Fibroblast of lung (primary cell): Measurements from ENCODE around the gene FOXP2. TPM values are rescaled to one million over a fixed set of nuclear protein-coding genes. Genes with fewer than 3 reads are reported as not detected.
A peak's percentile ranks its signal among the peaks of the same experiment; 100 is the strongest.
"Not testable (repeated sequence)": the region's sequence is repeated elsewhere in the genome, so short reads cannot be mapped to it uniquely, and the experiment has no call there.

Experiments used
- DNase-seq, 2 donors: peaks; one replicate each; pipeline versions ENCODE4 v3.0.0 to v3.0.0-alpha.2; 2010; ENCODE audit warnings: low read depth in 2 of 2
- H2AFZ ChIP-seq: 2 replicates; pipeline ENCODE4 v1.5.1; 2012; ENCODE audit warnings: low read length, control low read depth, inconsistent platforms
- H3K27ac ChIP-seq: 2 replicates; pipeline ENCODE4 v1.5.1; 2011; ENCODE audit warnings: low read length, control low read depth; ENCODE audit not compliant: insufficient read depth
- H3K27me3 ChIP-seq: 2 replicates; pipeline ENCODE4 v1.5.1; 2011; ENCODE audit warnings: mild to moderate bottlenecking, low read length; ENCODE audit not compliant: control insufficient read depth, insufficient read depth
- H3K36me3 ChIP-seq: 2 replicates; pipeline ENCODE4 v1.5.1; 2011; ENCODE audit warnings: low read length; ENCODE audit not compliant: control insufficient read depth, insufficient read depth
- H3K4me1 ChIP-seq: 2 replicates; pipeline ENCODE4 v1.5.1; 2011; ENCODE audit warnings: low read length; ENCODE audit not compliant: control insufficient read depth, insufficient read depth; ENCODE audit errors: extremely low read depth
- H3K4me2 ChIP-seq: 2 replicates; pipeline ENCODE4 v1.5.1; 2011; ENCODE audit warnings: low read length, control low read depth; ENCODE audit not compliant: insufficient read depth; ENCODE audit errors: extremely low read depth
- H3K4me3 ChIP-seq, 4 experiments: fragments of 200-600 bp in 1 of 4; sonication (generic) in 1 of 4; replicated peaks in 1 of 4; 2 replicates each; pipeline ENCODE4 v1.5.1; 2011 to 2016; ENCODE audit warnings: low read length in 4 of 4, low read depth in 3 of 4, mild to moderate bottlenecking in 3 of 4, control low read depth in 2 of 4, inconsistent platforms in 1 of 4, mixed read lengths in 1 of 4; ENCODE audit not compliant: insufficient read depth in 1 of 4; ENCODE audit errors: control extremely low read depth in 1 of 4
- H3K79me2 ChIP-seq: 2 replicates; pipeline ENCODE4 v1.5.1; 2012; ENCODE audit warnings: mild to moderate bottlenecking, low read length, inconsistent platforms; ENCODE audit not compliant: control insufficient read depth, insufficient read depth
- H3K9ac ChIP-seq: 2 replicates; pipeline ENCODE4 v1.5.1; 2011; ENCODE audit warnings: mild to moderate bottlenecking, low read length, control low read depth; ENCODE audit not compliant: insufficient read depth
- H3K9me3 ChIP-seq: 2 replicates; pipeline ENCODE4 v1.5.1; 2012; ENCODE audit warnings: low read depth, low read length; ENCODE audit not compliant: control insufficient read depth, insufficient read depth
- H4K20me1 ChIP-seq: 2 replicates; pipeline ENCODE4 v1.5.1; 2011; ENCODE audit warnings: low read length; ENCODE audit not compliant: control insufficient read depth, insufficient read depth; ENCODE audit errors: extremely low read depth
- CTCF ChIP-seq, 2 donors: IDR thresholded peaks in 1 of 2; conservative IDR thresholded peaks in 1 of 2; 1 replicate in 1 of 2; 2 replicates in 1 of 2; pipeline ENCODE4 v1.5.1; 2011 to 2012; ENCODE audit warnings: low read length in 2 of 2, control low read depth in 1 of 2, inconsistent platforms in 1 of 2, low read depth in 1 of 2, mild to moderate bottlenecking in 1 of 2
- EZH2 ChIP-seq: IDR thresholded peaks from 2 replicates; pipeline ENCODE4 v1.5.1; 2012; ENCODE audit warnings: low read length, control low read depth, mild to moderate bottlenecking; ENCODE audit errors: missing control alignments
- polyA plus RNA-seq, 2 donors: library from polyadenylated mRNA; depleted of rRNA in 1 of 2; stranded (reverse) in 1 of 2; unstranded in 1 of 2; fragments of >200 nt; gene quantifications; 2 replicates each; pipeline ENCODE4 v1.2.1, GENCODE V29; 2011 to 2012; ENCODE audit warnings: missing spikeins in 1 of 2
- total RNA-seq: library from RNA; depleted of rRNA; stranded (reverse); fragments of >200 nt; gene quantifications from 2 replicates; pipeline ENCODE4 v1.2.1, GENCODE V29; 2014

The FOXP2 gene
- total and polyA plus RNA-seq, 2 donors (not counting 1 experiment from before 2014, with no cell fraction given): 2.8 to 8.4 TPM

GRCh38 chr7:114369294-114369693 is 45.3 kb upstream of the FOXP2 start:
- no peak overlapping the region for H2AFZ ChIP-seq
- TF ChIP-seq EZH2: no peak
- no peak for TF ChIP-seq CTCF (conservative IDR thresholded peaks at IDR 0.05 in 1 of 2, IDR thresholded peaks at IDR 0.05 in 1 of 2; ENCODE audit: low read depth in 1 of 2, low read length in 2 of 2)
- no peaks in the 10 kb centered on the region for H3K4me1 ChIP-seq
- no peaks in the 10 kb centered on the region for H3K79me2 ChIP-seq
- no peaks in the 10 kb centered on the region for H3K36me3 ChIP-seq
- no peaks in the 10 kb centered on the region for H3K9me3 ChIP-seq
- H3K9ac ChIP-seq: no peak overlapping the region
- H3K4me2 ChIP-seq: no peak overlapping the region
- no peaks in the 10 kb centered on the region for H4K20me1 ChIP-seq
- no peak for DNase-seq
- no peak overlapping the region for H3K4me3 ChIP-seq
- H3K27me3 ChIP-seq: no peaks in the 10 kb centered on the region
- no peak overlapping the region for H3K27ac ChIP-seq

- no peaks in the 10 kb centered on the region for H3K79me2 ChIP-seq
- H3K4me3 ChIP-seq: no peak overlapping the region
- H3K36me3 ChIP-seq: no peaks in the 10 kb centered on the region
- H3K27ac ChIP-seq: no peak overlapping the region
- H3K4me1 ChIP-seq: no peaks in the 10 kb centered on the region
- no peak overlapping the region for H3K9ac ChIP-seq
- TF ChIP-seq EZH2 (no peak), CTCF (conservative IDR thresholded peaks at IDR 0.05 in 1 of 2, IDR thresholded peaks at IDR 0.05 in 1 of 2; ENCODE audit: low read depth in 1 of 2, low read length in 2 of 2) (no peak)
- H2AFZ ChIP-seq: no peak overlapping the region
- no peaks in the 10 kb centered on the region for H3K9me3 ChIP-seq
- DNase-seq: no peak
- no peaks in the 10 kb centered on the region for H4K20me1 ChIP-seq
- H3K4me2 ChIP-seq: no peak overlapping the region
- no peaks in the 10 kb centered on the region for H3K27me3 ChIP-seq
Measured at GRCh38 chr7:114372619-114373018, 42.0 kb upstream of the FOXP2 start.

GRCh38 chr7:114375907-114376306 is 38.7 kb upstream of the FOXP2 start:
- no peak overlapping the region for H3K27ac ChIP-seq
- no peaks in the 10 kb centered on the region for H3K36me3 ChIP-seq
- H3K4me1 ChIP-seq: no peaks in the 10 kb centered on the region
- H3K27me3 ChIP-seq: no peaks in the 10 kb centered on the region
- TF ChIP-seq CTCF (conservative IDR thresholded peaks at IDR 0.05 in 1 of 2, IDR thresholded peaks at IDR 0.05 in 1 of 2; ENCODE audit: low read depth in 1 of 2, low read length in 2 of 2) (no peak), EZH2 (no peak)
- H3K4me2 ChIP-seq: no peak overlapping the region
- no peak overlapping the region for H3K9ac ChIP-seq
- H3K9me3 ChIP-seq: no peaks in the 10 kb centered on the region
- no peaks in the 10 kb centered on the region for H4K20me1 ChIP-seq
- H3K4me3 ChIP-seq: no peak overlapping the region
- DNase-seq: peak in 1 of 2 donors; percentile 1
- no peak overlapping the region for H2AFZ ChIP-seq
- H3K79me2 ChIP-seq: no peaks in the 10 kb centered on the region

- not testable (repeated sequence) for H3K36me3 ChIP-seq, H3K27ac ChIP-seq, H3K4me3 ChIP-seq, H4K20me1 ChIP-seq, H3K4me1 ChIP-seq, H3K27me3 ChIP-seq, H3K9ac ChIP-seq, H3K79me2 ChIP-seq, H2AFZ ChIP-seq, H3K4me2 ChIP-seq, DNase-seq, H3K9me3 ChIP-seq
Measured at GRCh38 chr7:114383946-114384345, 30.7 kb upstream of the FOXP2 start.

GRCh38 chr7:114384346-114384745 is 30.3 kb upstream of the FOXP2 start:
- not testable (repeated sequence) for H3K27me3 ChIP-seq, H3K27ac ChIP-seq, H3K4me3 ChIP-seq, H3K36me3 ChIP-seq, H3K9me3 ChIP-seq, H3K4me1 ChIP-seq, DNase-seq, H3K79me2 ChIP-seq, H3K4me2 ChIP-seq, H3K9ac ChIP-seq, H2AFZ ChIP-seq, H4K20me1 ChIP-seq
